ENCODE measurements around the gene TMTC2.

Gene TMTC2

DNA sequence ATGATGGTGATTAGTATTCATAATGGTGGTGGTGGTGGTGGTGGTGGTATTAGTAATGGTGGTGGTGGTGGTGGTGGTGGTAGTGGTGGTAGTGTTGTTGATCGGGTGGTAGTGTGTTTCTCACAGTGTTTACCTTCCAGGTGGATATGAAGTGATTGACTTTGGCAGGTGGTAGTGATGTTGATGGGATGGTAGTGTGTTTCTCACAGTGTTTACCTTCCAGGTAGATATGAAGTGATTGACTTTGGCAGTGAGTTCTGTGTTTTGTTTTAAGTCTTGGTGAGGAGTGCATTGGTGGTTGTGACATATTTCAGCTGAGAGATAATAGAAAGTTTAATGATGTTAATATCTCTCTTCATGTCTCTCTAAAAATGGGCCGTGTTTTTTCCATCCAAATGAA lies 189.4 kb downstream of the TMTC2 start:
- in situ Hi-C loops (cut with MboI; ENCODE audit: low sequenced_read_pairs), result no loop called here

DNA sequence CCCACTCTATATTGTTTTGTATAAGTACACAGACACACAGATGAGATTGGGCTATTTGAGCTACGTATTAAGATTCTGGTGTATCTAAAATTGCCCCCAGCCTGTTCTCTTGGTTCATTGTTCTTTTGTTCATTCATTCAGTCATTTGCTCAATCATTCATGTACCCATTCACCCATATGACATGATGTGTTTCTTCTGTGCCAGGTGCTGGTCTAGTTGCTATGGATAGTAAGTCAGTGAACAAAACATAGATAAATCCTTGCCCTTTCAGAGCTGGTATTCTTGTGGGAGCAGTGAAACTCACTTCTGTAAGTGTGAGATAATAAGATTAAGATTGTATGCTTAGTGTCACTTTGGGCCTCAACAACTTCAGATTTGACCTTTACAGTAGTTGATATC lies 191.3 kb downstream of the TMTC2 start:
- in situ Hi-C loops (cut with MboI; ENCODE audit: low sequenced_read_pairs), result no loop called here

DNA sequence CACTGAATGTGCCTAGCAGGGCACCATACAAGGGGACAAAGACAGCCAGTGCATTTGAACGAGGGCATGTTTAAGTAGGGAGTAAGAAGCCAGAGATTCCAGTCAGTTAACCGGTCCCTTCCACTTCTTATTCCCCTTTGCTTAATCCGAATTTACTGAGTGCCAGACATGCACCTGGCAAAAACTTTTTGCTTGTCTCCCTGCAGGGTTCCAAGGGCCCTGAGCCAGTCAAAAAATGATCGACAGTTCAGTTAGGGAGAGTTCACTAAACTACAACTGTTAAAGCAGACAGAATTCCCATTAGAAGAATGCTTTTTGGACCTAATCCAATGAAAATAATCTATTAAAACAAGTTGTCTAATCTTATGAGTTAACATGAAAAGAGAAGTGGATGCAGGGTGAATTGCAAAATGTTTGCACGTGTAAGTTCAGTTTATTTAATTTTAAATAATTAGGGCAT lies 193.8 kb downstream of the TMTC2 start:
- in situ Hi-C loops (cut with MboI; ENCODE audit: low sequenced_read_pairs), result no loop called here

GRCh38 chr12:82883394-82884355 lies 197.0 kb downstream of the TMTC2 start:
- in situ Hi-C loops (cut with MboI; ENCODE audit: low sequenced_read_pairs), result no loop called here

DNA sequence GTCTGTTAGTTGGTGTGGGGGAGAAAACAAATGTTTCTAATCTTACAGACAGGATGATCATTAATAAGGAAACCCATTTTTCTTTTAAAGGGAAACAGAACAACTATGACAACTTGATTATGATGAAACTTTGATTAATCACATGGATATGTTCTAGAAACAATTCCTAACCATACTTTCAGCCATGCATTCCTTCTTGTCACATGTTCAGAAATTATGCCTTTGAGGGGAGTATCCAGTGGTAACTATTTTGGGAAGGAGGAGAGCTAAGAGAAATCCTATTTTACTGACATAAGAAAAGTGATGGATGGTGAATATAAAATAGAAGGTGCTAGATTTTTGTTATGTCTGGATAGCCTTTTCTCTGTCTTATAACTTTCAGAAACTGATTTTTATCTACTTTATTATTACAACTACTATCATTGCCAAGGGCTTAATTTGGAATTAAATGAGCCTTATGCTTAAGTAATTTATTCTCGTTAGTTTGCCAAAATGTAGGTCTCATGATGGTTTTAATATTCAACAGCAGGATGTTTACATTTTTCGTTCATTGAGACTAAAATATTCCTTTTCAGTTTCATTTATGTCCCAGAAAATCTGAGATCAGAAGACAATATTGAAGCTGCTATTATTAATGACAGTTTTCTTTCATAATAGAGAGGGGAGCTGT lies 200.1 kb downstream of the TMTC2 start:
- in situ Hi-C loops (cut with MboI; ENCODE audit: low sequenced_read_pairs), result no loop called here

GRCh38 chr12:82893896-82894295 lies 207.2 kb downstream of the TMTC2 start:
- in situ Hi-C loops (cut with MboI; ENCODE audit: low sequenced_read_pairs), result no loop called here

DNA sequence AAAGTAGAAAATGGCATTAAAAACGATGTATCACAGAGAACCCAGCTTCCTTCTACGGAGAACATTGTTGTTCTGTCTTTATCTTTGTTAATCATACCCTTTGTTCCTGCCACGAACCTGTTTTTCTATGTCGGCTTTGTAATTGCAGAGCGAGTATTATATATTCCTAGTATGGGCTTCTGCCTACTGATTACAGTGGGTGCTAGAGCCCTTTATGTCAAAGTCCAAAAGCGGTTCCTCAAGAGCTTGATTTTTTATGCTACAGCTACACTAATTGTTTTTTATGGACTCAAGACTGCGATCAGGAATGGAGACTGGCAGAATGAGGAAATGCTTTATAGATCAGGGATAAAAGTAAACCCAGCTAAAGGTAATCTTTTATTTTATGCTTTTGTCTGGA lies 209.6 kb downstream of the TMTC2 start:
- in situ Hi-C loops (cut with MboI; ENCODE audit: low sequenced_read_pairs), result no loop called here

GRCh38 chr12:82896979-82897378 lies 210.3 kb downstream of the TMTC2 start:
- in situ Hi-C loops (cut with MboI; ENCODE audit: low sequenced_read_pairs), result no loop called here

- in situ Hi-C loops (cut with MboI; ENCODE audit: low sequenced_read_pairs), result no loop called here
Measured at GRCh38 chr12:82898441-82898840, 211.7 kb downstream of the TMTC2 start.

- in situ Hi-C loops (cut with MboI; ENCODE audit: low sequenced_read_pairs), result no loop called here
Measured at GRCh38 chr12:82904219-82904790, 217.6 kb downstream of the TMTC2 start.

DNA sequence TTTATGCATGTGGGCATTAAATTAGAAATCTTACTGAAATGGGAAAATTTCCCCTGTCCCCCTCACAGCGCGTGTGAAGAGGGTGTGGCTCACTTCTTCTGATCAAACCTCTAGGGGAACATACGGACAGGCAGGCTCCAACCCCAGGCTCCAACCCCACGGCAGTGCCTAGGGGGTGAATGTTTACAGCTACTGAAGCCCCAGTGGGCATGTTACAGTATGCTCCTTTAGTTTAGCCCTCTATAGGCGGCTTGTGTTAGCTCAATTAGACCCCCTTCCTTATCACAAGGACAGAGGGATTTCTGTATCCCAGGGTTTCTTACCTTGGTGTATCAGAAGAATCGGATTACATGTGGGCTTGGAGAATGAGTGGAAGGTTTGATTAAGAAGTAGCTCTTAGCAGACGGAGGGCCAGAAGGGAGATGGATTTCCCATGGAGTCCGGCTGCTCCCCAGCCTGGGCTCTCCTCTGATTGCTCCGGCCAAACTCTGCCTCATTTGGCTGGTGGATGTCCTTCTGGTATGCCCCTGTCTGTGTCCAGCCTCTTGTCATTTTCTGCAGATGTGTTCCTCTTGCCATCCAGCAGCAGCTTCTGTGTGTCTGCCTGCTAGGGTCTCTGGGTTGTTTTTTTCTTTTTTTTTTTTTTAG lies 223.7 kb downstream of the TMTC2 start:
- in situ Hi-C loops (cut with MboI; ENCODE audit: low sequenced_read_pairs), result no loop called here

- in situ Hi-C loops (cut with MboI; ENCODE audit: low sequenced_read_pairs), result no loop called here
Measured at GRCh38 chr12:82912406-82912805, 225.7 kb downstream of the TMTC2 start.

DNA sequence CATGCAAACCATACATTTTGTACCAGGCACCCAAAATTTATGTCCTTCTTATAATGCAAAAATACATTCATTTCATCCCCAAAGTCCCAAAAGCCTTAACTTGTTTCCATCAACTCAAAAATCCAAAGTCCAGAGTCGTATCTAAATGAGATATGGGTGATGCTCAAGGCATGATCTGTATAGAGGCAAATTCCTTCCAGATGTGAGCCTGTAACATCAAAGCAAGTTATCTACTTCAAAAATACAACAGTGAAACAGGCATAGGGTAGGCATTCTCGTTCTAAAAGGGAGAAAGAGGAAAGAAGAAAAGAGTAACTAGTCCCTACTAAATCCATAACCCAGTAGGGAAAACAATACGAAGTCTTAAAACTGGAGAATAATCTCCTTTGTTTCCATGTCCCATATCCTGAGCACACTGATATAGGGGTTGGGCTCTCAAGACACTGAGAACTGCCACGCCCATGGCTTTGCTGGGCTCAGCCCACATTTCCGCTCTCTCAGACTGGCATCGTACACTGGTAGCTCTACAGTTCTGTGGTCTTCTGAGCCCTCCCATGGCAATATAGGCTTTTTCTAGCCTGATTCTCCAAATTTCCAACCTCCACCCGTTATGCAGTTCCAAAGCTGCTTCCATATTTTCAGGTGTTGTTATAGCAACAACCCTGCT lies 232.8 kb downstream of the TMTC2 start:
- in situ Hi-C loops (cut with MboI; ENCODE audit: low sequenced_read_pairs), result no loop called here

DNA sequence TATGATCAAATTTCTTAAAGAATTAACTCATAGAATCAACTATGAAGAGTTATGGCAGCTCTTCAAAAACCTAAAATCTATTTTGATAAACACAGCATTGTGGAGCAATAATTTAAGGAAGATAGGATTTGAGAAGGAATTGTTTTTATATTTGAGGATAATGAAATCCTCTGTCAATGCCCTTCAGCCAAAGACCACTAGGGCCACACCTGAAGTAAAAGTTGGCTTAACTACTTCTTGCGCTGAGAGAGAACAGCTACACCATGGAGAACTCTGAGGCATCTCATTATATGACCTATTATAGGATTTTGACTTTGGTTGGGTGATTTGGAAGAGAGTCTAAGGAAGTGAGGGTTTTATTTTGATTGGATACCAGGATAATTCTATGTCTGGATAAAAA lies 237.2 kb downstream of the TMTC2 start:
- in situ Hi-C loops (cut with MboI; ENCODE audit: low sequenced_read_pairs), result no loop called here

- in situ Hi-C loops (cut with MboI; ENCODE audit: low sequenced_read_pairs), result no loop called here
Measured at GRCh38 chr12:82926630-82927029, 239.9 kb downstream of the TMTC2 start.

DNA sequence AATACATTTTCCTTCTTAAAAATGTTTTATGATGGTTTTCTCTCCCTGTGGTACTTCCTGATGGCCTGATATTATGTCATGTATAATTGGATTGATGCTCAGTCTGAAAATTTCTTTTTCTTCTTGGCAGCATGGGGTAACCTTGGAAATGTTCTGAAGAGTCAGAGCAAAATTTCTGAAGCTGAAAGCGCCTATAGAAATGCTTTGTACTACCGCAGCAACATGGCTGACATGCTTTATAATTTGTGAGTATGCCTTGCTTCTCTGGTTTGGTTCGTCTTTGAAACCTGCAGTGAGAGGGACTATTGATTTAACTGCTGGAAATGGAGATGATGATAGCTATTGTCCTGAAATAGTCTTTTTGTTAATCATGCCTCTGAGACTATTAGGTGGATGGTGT lies 243.6 kb downstream of the TMTC2 start:
- in situ Hi-C loops (cut with MboI; ENCODE audit: low sequenced_read_pairs), result no loop called here

DNA sequence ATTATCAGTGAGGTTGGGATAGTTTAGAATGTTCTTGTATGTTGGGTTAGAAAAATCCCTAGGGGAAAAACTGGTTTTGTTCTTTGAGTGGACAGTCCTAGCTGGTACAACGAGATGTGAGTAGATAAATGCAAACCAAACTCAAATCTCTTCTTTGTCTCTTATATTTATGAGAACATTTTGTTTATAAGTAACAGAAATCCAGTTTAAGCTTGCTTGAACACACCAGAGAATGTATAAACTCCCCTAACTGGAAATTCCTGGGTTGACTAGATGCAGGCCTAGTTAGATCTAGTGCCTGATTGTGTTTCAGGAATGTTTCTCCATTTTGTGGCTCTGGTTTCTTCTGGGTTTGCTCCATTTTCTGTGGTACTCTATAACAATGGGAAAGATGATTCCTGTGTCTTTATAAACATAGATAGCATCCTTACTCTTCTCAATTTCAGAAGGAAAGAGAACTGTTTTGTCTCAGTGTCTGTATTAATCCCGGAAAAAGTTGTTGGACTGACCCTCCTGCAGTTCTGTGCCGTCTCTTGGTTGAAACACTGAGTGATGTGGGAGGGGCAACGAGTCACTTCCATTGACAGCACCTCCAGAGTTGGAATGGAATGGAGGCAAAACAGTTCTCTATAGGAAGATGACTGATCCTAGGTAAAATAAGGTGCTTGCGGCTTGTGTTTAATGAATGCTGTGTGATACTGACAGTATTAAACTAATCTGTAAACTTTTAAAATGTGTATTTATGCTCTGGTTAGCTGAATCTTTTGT lies 244.8 kb downstream of the TMTC2 start:
- in situ Hi-C loops (cut with MboI; ENCODE audit: low sequenced_read_pairs), result no loop called here

DNA sequence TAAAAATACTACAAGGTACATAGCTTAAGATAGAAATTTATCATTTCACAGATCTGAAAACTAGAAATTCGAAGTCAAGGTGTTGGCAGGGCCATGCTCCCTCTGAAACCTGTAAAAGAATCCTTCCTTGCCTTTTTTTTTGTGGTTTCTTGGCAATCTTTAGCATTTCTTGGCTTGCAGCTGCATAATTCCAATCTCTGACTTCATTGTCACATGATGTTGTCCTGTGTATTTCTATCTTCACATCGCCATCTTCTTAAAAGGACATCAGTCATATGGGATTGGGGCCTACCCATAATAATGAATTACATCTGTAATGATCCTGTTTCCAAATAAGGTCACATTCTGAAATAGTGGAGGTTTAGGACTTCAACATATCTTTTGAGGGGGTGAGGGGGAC lies 250.4 kb downstream of the TMTC2 start:
- in situ Hi-C loops (cut with MboI; ENCODE audit: low sequenced_read_pairs), result no loop called here

DNA sequence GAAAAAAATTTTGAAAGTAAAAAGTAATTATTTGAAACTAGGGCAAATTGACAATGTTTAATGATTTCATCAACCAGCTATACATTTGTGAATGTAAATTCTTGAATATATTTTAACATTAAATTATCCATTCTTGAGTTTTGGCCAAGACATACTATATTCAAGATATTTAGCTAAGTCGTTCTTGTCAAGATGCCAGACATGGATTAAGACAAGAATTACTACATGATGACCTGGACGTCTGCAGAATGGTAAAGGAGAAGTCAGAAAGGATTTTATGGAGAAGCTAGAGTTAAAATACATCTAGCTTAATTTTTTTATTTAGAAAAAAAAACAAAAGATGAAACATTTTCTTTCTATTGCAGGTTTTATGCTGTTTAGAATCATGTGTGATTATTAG lies 255.8 kb downstream of the TMTC2 start:
- in situ Hi-C loops (cut with MboI; ENCODE audit: low sequenced_read_pairs), result no loop called here

DNA sequence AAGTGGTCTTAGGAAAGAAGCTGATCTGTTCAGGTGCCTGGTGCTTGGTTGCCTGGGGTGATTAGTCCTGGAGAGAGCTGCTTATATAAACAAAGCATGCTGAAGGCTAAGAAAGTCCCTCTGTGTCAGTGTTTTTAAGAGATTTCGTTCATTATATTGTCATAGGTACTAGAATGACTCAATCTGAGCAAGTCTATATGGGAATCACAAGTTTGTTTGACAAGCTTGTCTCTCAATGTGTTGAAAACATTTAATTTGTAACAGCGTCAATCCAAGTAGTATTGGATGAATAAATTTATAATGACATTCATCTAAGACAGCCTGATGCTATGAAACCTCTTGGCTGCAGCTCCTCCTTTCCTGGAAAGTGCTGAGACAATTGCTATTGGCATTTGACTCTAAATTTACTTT lies 256.3 kb downstream of the TMTC2 start:
- in situ Hi-C loops (cut with MboI; ENCODE audit: low sequenced_read_pairs), result no loop called here
